GM18526 (cell line): ENCODE results near the gene ZC2HC1B.

ENCODE experiments used
- POLR2A ChIP-seq: IDR thresholded peaks from 3 replicates; pipeline ENCODE4 v1.6.1; 2011; ENCODE audit not compliant: insufficient read length; ENCODE audit errors: extremely low read depth

The ZC2HC1B gene

DNA sequence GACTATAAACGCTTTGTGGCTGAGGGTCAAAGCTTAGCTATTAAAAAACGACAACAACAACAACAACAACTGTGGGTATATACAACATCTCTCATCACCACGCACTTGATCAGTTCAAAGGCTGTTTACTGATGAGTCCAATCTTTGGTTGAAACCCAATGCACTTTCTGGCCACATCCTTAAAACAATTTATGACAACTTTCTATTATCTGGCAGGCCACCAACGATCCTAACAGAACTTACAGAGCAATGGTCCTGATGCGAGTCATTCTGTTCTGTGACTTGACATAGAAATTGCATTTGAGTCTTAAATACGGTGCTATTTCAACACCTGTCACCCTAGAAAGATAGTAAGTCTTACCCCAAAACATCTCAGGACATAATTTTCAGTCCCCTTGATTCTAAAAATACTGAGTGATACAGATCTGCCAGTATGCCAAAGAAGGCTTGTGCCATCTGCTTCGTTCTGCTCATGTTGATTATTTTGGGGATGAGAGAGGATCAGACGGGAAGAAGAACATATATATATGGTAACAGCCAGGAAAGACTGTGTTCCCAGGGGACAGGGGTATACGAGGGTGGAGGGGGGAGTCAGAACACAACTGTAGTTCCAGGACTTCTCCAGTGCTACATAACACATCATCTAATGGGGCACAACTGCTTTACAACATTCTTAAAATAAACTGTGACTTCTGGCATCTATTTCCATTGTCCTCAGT, 87.9 kb downstream of the ZC2HC1B start:
- no peak for TF ChIP-seq POLR2A

DNA sequence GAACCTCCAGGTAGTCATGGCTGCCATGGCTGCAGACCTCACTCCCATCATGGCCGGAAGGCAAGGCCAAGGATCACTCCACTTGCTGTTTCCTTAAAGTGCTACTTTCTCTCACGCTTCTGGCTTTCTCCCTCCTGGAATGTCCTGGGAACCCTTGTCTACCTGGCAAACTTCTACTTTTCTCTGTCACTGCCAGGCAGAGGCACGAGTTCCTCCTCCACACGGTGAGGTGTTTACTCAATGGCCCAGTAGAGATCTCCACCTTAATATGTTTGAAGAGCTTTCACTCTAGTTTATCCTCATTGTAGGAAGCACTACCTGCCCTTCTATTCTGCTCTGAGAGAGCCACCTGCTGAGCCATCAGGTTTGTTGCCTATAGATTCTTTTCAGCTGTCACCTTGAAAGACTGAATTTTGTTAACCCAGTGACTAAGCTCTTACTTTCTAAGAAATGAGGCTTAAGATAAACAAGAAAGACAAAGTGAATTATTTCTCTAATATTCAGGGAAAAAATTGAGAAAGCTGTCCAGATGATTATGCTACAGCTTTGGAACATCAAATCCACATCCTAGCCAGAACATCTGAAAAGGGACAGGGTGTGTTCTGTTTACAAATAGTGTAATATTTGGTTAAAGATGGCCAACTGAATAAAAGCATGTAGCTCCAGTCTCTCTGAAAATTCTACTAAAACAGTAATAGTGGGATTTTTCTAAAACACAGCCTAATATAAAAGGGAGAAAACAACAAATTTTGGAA, 88.8 kb downstream of the ZC2HC1B start:
- no peak for TF ChIP-seq POLR2A

DNA sequence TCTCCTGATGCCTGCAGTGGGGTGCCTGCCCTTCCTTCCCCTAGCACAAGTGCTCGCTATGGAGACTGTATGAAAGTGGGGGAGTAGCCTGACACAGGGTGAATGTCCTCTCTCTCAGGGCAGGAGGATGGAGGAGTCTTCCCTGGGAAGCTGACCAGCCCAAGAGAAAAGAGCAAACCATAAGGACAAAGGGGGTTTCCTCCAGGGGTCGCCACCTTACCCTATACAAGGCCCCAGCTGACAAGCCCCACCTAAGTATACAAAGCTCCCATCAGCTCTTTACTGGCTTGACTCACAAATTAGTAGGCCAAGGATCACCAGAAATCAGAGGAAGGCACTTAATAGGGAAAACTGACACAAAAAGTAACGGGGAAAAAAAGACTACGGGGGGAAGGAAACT, 89.6 kb downstream of the ZC2HC1B start:
- TF ChIP-seq POLR2A: no peak

DNA sequence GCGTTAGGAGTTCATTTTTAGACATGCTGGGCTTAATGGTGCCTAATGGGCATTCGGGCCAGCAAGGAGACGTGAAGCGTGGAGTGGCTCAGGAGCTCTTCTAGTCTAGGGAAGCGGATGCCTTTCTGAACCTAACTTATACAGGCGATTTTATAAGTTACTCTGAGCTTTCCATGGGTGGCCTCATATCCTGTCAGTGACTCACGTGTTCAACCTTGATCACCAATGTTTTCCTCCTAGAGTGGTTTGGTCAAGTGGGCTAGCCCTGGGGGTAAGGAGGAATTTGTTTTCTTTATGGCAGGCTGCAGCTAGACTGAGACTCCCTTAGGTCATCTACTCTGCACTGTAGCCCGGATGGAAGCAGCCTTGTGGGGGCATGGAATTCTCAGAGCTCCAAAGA, 91.7 kb downstream of the ZC2HC1B start:
- TF ChIP-seq POLR2A: no peak

DNA sequence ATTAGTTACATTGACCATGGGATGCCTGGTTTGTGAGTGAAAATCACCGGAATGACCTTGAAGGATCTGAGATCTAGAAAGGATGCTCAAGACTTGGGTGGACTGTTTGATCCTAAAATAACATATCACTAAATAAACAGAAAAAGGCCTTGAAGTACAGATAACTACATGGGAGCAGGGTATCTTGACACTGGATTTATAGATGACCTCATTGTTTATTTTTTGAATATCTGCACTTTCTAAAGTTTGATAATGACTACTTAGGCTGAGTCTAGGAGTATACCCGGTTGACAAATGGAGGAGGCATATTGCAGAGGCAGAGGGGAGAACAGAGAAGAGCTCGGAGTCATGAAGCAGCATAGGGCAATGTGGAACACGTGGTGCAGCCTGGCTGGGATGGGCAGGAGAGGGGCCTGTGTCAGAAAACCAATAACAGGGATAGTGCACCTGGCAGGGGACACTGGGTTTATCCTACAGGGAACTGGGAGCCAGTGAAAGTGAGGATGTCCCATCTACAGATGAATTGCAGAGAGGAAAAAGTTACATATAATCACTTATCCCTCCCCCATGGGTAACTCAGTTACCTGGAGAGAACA, 93.5 kb downstream of the ZC2HC1B start:
- TF ChIP-seq POLR2A: no peak

DNA sequence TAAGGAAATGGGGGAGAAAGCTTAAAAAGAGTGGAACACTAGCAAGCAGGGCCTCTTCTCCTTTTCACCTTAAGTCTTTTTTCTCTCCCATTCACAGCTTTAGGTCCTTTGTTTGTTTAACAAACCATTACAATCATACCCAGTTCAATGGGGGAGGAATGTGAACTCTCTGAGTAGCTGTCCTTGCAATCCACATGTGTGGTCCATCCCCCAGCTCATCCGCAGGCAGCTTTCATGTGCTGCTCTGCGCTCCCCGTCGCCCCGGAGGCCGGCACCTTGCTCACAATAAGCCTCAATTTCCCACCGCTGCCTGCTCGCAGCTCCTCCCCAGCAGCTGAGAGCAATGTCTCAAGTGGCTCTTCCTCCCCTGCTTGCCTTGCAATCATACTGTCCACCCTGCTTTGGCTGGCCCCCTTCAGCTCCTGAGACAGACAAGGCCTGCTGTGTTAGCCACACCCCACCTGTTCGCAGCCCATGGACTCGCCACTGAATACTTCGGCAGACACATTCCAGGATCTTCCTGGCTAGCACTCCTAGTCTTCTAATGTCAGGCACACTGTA, 94.6 kb downstream of the ZC2HC1B start:
- TF ChIP-seq POLR2A: no peak

DNA sequence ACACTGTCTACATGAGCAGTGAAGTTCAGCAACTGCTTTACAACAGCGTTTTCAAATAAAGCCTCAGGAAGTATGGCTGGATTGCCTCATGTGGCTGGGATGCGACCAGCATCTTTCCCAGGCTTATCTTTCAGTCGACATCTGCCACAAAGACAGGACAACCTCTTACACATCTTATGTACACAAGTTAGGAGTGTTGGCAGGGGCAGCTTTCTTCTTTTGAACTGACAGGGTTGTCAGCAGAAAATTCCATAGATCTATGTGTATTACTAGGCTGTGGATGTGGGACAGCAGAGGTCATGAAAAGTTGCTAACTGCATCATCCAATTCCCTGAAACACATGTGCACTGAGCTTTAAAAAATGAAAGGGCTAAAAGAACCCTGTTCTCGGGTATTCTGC, 95.7 kb downstream of the ZC2HC1B start:
- TF ChIP-seq POLR2A: no peak

DNA sequence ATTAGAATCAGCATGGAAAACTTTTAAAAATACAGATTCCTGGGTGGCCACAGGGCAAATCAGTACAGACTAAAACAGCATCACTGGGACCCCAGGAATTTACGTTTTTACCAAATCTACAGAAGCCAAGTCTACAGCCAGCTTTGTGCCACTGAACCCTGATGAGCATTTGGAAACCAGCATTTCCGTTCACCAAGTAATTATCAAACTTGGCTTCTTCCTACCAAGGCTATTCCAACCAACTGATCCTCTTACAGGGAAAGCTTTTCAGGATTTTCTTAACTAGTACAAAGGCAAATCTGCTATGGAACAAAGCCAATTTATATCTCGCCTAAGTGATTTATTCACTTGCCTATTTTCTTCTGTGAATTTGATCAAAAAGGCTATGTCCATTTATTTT, 96.8 kb downstream of the ZC2HC1B start:
- no peak for TF ChIP-seq POLR2A

DNA sequence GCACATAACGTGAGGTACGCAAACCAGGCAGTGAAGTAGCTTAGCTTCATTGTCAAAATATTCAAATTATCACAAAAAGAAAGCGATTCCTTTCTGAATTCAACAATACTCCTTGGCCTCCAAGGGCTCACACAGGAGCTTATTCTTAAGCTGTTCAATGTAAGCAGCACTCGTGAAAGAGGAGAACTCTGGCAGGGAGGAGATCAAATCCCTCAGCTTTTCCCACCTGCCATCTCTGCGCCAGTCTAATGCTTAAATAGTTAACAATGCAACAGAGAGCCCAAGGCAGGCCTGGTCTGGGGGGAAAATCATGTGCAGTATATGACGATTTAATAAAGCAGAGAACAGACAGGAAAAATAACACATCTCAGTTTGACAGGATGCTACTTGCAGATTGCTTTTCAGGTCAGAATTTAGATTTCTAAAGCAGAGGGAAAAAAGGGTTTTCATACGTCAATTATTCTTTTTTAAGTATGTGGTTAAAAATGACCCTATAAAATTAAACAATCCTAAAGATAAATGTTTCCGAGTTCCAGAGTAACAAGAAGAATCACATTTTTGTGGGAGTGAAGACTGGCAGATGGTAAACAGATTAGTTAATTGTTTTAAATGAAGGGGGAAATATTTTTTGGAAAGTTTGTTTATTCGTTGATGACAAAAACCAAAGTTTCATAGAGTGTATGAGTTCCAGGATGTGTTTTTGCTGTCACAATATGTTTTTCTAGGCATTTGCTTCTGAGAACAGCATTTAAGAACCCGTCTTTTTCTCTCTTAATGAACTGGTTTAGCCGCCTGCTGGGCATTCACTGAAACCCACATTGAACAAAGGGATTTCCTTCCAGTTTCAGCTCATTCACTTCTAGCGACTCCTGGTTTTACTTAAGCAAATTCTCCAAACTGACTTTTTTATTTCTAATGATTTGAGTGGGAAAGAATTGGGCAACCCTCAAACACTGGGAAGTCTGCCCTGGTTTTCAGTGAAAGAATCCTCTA, 97.9 kb downstream of the ZC2HC1B start:
- no peak for TF ChIP-seq POLR2A

DNA sequence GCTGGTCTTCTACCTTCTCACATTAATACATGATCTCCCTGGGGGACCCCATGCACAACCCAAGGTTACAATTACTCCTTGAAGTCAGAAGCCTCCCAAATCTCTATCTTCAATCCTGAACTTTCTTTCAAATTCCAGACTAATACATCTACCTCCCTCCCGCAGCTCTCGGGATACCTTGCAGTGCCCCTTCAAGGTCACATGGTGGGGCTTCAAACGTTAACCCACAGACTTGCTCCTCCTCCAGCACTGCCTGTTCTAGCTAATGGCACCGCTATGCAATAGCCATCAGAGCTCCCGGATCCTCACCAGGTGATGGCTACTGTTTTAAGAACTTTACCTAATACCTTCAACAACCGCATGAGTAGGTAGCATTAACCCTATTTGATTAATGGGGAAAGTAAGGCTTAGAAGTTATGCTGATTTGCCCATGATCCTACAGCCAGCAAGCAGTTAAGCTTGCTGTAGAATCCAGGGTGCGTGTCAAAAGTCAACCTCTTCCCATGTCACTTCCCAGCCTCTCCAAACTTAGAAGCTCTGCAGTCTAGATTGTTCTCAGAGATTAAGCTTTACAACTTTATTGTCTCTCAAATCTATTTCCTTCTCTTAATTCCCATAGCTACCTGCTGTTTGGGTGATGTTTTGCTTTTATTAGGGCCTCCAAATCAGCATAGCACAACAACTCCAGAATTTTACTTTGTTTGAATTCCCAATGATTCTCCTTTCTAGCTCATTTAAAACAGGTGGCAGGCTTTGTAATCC, 99.1 kb downstream of the ZC2HC1B start:
- TF ChIP-seq POLR2A: no peak

DNA sequence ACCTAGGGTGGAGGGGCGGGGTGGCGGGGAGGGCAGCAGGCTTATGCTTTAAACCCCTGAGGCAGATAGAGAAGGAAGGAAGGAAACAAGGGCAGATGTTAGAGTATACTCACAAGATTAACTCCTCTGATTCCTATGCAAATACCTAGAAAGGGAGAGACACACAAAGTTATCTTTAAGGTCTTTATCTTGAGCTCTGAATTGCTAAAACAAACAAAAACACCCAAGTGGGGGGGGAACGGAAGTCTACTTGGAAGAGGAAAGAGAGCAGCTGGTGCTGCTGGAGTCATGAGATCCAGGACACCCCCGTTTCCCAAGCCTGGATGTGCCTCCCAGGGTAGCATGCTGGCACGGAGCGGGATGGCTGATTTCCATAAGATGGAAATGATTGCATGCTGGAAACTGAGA, 100.4 kb downstream of the ZC2HC1B start:
- TF ChIP-seq POLR2A: no peak

DNA sequence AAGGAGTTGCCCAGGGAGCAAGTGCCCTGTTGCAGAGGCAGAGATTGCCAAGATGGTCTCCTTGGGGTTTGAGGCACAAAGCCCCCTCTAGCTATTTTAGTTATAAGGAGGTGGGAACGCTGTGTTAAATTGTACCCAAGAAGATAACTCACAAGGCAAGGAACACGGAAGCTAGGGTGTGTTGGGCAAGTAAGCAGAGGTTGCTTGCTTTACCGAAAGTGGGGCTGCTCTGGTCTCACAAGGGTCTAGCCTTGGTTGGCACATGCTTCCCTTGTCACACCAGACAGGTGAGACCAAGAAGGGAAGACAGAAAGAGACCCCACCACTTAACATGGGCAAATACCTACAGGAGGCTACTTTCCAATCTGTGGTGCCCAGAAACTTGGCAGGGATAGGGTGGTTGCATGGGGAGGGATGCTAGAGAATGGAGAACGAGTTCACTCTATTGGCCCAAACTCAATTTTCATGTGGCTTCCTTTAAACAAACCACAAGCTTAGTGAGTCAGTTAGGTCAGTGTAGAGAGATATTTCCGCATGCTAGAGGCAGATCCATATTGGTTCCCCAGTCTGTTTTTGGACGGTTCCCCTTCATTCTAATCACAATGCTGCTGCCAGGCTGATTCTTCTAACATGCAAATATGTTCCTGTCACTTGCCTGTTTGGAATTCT, 101.4 kb downstream of the ZC2HC1B start:
- no peak for TF ChIP-seq POLR2A

DNA sequence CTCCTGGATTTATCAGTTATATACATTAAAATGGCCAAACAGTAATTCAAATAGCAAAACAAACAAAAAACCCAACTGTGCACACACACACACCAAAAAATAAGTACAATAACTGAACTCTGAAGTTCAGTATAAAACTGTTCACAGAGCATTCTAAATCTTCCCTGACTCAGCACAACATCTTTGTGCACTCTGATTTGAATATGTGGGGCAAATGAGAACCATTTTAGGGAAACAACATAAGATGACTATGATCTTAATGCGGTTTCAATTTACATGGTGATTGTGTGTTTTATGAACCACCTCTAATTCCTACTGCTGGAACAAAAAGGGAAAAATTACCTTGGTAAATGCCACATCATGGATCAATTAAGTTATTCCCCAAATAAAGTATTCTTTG, 102.0 kb downstream of the ZC2HC1B start:
- no peak for TF ChIP-seq POLR2A
